GM18520 (cell line): Measurements from ENCODE around the gene ATF7.

Experiments
- ATAC-seq: cut with Tn5 transposase; IDR thresholded peaks from one replicate; pipeline ENCODE4 v1.9.1; 2021; ENCODE audit not compliant: unreplicated experiment

Gene ATF7

GRCh38 chr12:53532021-53532420, 94.2 kb downstream of the ATF7 start:
- ATAC-seq = no peak

GRCh38 chr12:53530920-53531319, 95.3 kb downstream of the ATF7 start:
- no peak for ATAC-seq

DNA sequence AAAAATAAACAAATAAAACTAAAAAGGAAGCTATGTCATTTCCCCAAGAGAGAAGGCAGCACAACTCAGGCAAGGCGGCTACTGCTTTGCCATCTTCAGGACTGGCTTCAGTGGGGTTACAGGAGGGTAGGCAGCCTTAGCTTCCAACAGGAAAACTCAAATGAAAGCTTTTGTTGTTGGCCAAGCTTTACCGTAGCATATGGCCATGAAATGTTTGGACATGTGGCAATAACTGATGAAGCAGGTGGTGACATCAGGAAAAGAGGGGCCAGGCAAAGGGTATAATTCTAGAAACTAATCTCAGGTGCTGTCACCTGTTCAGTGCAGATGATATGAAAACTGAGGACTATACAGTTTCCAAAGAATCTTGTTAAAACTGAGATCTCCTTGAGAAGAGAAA, 96.1 kb downstream of the ATF7 start:
- no peak for ATAC-seq

GRCh38 chr12:53524476-53524875, 101.7 kb downstream of the ATF7 start:
- no peak for ATAC-seq

GRCh38 chr12:53523131-53523530, 103.1 kb downstream of the ATF7 start:
- no peak for ATAC-seq

- ATAC-seq = no peak
Observed at GRCh38 chr12:53518381-53518780, 107.8 kb downstream of the ATF7 start.

GRCh38 chr12:53516758-53517455, 109.3 kb downstream of the ATF7 start:
- ATAC-seq = no peak

DNA sequence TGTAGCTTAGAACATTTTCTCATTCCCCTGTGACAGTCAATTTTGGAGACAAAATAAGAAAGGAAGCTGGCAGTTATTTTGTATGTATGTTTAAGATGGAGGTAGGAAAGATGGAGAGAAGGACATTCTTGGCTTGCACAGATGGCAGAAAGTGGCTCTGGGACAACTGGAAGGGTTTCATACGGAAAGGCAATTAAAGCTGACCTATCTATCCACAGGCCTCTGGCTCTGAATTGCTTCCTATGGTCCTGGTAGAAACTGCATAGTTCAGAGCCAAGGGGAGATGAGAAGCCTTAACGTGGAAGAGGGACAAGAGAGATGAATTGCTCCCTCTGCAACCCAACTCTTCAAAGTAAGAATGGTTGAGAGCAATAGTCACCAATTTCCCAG, 110.9 kb downstream of the ATF7 start:
- no peak for ATAC-seq

DNA sequence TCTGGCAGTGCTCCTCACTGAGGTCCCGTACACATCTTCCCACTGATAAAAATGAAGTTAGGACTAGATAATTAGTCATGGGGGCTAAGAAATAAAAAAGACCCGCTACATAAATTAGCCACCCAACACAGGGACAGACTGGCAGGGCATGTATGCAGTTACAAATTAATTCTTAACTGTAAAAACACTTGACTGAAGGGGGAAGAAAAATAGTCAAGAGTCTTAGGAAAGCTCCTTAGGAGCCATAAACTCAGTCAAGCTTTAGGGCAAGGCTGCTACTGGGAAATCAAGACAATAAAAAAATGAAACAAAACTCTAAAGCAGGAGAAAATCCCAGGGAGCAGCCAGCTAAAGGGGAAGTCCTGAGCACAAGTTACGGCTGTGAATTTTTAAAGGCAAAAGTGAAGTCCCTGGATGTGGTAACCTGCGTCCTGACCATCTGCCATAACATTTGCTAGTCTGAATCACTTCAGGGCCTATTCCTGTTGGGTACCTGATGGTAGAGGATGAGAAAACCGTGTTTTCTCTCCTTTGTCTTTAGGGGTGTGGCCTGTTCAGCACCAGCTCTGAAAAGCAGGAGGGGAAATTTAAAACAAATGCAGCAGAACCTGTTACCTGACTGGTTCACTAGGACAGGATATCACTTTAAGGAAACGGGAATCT, 111.4 kb downstream of the ATF7 start:
- no peak for ATAC-seq

- ATAC-seq = no peak
Observed at GRCh38 chr12:53513712-53514410, 112.3 kb downstream of the ATF7 start.

GRCh38 chr12:53510181-53510812, 115.9 kb downstream of the ATF7 start:
- ATAC-seq = no peak

DNA sequence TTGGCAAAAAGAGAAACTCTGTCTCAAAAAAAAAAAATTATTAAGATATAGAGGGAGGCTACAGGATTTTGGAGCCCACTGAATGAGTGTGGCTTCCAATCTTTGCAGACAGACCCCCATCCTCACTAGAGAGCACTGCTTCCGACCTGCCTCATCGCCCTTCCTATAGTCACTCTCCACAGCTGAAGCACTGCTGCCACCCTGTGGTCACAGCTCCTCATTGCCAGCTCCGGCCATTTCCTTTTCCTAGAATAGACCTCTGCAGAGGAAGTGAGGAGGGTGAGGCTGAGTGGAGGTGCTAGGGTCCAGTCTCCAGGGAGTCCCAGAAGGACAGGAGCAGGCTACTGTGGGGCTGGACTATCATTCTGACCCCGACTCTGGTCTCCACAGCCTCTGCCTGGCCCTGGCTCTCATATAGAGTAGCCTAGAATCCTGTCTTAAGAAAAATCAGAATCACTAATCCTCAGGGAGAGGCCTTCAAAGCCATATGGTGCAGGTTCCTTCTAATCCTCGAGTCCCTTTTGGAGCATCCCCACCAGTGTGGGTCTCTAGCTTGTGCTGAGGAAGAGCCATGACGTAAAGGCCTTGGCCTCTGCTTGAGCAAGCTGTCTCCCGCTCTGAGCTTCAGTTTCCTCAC, 117.5 kb downstream of the ATF7 start:
- ATAC-seq = peak; percentile 77

DNA sequence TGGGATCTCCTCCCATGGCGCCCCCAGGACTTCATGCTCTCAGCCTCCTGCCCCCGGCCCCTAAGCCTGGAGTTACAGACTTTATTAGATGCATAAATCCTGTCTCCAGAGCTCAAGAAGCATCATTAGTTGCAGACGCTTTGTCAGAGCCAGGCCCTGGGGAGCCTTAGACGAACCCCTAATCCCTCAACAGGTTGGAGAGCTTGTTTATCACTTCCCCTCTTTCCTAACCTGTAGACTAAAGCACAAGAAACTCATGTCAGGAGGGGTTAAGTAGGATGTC, 118.6 kb downstream of the ATF7 start:
- no peak for ATAC-seq

DNA sequence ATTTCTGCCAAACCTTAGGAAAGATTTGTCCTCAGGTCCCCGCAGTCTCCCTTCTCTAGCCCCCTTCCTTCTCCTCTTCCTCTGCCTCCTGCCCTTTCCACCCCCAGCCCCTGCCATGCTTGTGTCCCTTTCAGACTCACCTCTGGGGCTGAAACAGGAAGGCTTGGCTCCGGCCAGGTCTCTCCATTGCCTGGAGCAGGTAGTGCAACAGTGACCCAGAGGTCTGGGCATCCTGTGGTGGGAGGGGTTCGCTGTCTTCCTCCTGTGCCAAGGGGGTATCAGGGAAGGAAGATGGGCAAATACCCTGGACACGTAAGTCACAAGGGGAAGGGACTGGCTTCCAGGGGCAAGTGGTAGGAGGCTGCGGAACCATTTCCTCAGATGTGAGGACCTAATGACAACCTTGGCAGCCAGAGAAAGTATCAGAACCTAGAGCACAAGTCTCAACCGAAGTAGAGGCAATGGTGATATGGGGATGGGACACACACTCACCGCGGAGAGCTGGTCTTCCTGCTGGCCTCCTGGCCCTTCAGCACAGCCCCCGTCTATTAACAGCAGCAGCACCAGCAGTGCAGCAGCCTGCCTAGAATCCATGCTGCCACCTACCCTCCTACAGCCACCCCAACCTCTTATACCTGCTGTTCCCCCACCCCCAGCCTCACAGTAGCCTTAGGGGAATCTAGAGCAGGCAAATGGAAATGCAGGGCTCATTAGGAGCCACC, 119.1 kb downstream of the ATF7 start, which contains the start of gene NPFF:
Gene NPFF, minus strand, starts transcription at position 604 of the 722 bp plus-strand sequence. Its CDS starts 10 bp downstream, at position 594.
- ATAC-seq = no peak

GRCh38 chr12:53506450-53506785, 119.8 kb downstream of the ATF7 start:
- ATAC-seq = no peak

GRCh38 chr12:53505555-53506449, 120.4 kb downstream of the ATF7 start:
- ATAC-seq = no peak

- no peak for ATAC-seq
Observed at GRCh38 chr12:53505086-53505485, 121.1 kb downstream of the ATF7 start.

DNA sequence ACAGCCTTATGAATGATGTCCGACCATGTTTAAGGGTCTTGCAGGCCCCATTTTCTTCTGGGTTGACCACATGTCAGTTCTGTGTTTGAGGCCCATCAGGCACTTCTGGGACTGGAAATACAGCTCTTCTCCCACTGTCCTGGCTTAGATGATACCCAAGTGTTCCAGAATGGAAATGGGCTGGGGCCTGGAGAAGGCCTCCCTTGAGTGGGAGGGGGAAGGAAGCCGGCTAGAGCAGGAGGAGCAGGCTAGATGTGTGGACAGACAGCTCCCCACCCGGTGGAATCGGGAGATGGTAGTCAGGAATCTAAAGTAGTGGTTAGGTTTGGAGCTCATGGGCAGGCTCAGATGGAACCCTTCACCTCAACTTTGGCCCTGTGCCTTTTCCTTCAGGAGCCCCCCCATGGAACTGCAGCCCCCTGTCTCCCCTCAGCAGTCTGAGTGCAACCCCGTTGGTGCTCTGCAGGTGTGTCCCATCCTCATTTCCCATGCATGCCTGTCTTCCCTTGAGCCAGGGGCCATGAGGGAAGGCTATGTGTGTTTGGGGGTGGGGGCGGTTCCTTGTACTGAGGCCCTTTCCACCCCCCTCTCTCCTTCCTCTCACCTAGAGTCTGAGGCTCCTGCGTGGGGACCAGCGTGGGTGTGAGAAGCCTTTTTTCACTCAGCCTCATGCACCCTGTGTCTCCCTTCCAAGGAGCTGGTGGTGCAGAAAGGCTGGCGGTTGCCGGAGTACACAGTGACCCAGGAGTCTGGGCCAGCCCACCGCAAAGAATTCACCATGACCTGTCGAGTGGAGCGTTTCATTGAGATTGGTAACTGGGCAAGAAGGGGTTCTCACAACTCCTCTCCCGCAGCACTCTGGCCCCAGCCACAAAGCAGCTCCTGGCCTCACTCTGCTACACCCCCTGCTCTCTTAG, 121.9 kb downstream of the ATF7 start:
- ATAC-seq = no peak
